ENCODE results near the gene ZBTB38.
A peak's percentile ranks its signal among the peaks of the same experiment; 100 is the strongest.

Gene ZBTB38

DNA sequence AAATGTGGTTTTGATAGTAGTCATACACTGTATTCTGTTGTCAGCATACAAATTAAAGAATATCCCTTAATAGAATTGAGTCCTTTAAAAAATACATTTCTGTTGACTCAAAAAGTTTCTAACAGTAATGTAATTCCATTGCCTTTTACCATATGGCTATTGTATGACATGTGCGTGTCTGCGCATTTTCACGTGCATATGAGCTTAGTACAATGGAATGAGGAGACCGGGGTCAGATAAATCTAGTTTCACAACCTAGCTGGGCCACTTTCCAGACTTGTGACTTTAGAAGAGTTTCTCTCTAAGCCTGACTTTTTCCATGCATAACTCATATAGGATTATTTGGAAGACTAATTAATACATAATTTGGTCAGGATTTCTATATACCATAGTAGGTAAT lies 38.7 kb downstream of the ZBTB38 start:
- no peak for DNase-seq

DNA sequence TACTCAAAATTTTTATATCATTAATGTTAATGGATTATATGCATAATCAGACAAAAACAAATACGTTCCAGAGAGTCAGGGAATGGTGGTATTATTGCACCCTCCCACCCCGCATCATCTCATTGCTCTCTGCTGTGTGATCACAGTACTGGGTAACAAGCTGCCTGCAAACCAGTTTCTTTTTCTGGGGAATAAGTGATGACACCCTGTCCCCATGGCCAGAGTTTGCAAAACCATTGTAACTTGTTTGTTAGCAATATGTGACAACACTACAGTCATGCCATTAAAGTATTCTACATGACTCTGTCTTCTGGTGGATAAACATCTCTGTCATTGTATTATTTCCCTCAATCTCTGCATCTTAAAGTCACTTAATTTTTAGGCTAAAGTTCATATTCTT lies 39.5 kb downstream of the ZBTB38 start:
- DNase-seq = no peak

DNA sequence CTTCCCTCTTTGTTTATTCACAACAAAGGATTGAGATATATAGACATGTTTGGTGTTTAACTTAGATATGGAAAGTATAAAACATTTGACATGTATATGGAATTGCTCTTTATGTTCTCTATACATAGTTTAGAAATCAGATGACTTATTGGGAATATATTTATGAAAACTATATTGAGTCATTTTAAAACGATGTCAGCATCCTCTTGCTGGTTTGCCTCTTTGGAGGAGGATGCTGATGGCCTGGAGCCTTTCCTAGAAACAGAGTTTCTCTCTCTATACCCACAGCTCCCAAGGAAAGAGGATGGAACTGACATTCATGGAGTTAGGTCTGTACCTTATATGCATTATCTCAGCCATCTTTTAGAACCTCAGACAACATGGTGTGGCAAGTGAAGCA lies 40.3 kb downstream of the ZBTB38 start:
- no peak for DNase-seq

DNA sequence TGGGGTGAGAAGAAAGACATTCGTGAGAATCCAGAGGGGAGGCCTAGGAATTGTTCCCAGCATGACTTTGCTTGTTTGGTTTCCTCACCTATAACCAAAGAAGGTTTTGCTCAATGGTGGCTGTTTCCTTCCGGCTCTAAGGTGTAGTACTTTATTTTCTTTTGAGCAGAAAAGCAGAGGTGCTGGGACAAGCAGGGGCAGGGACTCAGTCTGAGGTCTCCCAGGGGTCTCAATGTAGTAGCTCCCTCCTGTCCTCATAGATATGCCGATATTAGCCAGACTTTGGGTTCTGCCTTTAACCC lies 41.6 kb downstream of the ZBTB38 start:
- no peak for DNase-seq

DNA sequence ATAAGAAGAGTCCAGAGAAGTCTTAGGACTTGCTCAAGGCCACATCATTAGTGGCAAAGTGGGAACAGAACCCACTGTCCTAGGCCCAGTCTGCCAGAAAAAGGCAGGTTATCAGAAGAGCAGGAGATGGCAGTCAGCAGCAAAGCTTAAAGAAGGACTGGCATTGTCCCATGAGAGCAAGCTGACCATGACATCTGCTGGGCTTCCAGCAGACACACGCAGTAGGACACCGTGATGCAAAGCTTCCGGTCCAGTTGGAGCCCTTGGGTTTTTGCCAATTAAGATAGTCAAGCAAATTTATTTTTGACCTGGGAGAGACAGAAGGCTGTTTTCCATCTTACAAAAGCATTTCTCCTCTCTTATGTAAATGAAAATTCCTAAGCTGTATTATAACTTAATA lies 42.1 kb downstream of the ZBTB38 start:
- DNase-seq = no peak

DNA sequence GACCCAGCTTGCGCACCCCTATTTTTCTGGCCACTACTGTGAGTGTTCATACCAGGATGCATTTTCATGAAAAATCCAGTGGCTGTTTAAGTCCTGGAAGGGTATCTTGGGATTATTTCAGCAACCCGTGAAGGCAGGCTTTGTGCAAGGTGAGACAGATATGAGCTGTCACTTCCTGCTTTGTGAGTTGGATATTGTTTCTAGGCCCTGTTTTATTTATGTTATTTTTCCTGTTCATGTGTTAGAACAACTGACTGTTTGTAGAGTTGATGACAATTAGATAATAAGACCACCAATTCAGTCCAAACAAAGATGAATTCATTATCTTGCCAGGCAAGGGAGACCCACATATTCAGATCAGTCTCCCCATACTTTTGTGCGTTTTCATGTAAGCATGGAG lies 42.5 kb downstream of the ZBTB38 start:
- no peak for DNase-seq

DNA sequence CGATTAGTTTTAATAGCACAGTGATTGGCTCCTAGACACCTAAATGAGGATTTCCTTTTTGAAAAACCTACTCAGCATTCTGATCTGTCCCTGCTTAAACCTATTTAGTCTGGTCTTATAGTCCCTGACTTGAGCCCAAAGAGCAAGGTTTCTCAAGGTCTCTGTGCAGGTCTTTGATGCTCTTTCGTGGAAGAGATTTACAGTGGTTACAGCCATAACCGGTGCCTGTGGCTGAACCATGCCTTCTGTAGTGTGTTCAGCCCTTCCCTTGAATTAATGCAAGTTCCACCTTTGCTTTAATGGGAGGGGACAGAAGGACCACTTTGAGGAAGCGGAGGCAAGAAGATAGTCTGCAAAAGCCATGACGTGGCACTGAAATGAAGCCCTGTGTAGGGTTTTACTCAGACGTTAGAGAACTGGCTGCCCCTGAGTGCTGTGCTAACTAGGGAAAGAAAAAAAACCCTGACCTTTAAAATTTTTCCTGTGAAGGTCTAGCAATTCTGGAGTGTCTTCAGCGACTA lies 43.0 kb downstream of the ZBTB38 start:
- no peak for DNase-seq

DNA sequence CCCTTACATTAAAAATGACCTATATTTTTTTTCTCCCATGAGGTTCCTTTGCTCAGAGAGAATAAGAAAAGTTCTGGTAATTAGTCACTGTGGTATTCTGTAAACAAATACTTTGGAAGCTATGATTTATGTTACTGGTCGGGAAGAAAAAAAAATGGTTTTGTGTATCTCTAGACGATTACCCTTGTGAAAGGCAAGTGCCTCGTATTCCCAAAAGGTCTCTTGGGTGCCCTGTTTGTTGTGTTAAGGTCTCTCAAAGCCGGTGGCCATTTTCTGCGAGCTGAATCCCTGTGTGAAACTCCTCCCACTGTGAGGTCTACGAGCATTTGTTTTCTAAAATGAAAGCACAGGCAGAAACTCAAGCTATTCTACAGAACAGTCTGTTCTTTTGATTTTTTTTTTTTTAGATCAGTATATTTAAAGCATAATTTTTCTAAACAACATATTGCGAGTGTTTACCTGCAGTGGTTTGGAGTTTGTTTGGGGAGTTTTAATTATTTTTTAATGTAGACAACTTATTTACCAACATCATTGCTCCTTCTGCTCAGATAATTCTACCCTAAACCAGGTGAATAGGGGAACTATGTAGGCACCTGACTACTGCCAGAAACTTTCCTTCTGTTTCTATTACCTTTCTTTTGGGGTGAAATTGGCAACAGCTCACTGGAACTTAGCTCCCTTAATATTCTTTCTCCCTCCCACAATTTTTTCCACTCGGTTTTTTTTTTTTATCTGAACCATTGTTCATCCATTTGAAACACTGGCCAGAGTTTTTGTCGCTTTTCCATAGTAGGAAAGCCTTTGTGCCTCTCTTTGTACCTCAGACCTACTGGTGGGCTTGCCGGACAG lies 44.0 kb downstream of the ZBTB38 start:
- DNase-seq = no peak

DNA sequence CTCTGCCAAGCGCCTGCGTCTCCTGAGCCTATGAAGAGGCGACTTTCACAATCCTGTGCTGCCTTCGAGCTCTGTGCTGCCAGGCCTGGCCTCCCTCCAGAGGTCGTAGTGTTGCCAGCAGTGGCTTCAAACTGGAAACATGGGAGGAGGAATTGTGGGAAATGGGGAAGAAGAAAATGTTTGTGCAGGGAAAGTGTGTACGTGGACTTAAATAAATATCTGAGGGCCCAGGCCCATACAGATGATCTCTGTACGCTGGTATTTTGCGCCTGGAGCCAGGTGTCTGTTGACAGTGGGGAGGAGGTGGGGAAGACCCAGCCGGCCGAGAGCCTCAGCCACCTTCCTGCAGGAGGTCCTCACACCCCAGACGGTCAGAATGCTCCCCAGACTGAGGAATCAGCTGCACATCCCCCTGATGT lies 44.6 kb downstream of the ZBTB38 start:
- DNase-seq = peak; percentile 27 to 74

DNA sequence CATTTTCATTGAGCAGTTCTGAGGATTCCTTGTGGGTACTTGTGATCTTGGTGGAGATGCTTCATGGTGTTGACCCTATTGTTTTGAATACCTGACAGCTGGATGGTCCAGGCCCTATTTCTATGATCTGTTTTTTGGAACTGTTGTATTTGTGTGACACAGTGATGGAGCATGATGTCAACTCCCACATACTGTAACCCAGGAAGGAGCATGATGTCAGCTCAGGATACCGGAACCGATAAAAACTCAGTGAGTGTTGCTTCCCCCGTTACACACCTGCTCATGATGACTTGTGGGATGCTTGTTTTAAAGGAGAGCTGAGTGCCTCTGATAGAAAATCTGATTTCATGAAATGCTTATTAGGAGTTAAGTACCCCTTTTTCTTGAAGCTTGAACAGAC lies 45.1 kb downstream of the ZBTB38 start:
- DNase-seq = no peak

DNA sequence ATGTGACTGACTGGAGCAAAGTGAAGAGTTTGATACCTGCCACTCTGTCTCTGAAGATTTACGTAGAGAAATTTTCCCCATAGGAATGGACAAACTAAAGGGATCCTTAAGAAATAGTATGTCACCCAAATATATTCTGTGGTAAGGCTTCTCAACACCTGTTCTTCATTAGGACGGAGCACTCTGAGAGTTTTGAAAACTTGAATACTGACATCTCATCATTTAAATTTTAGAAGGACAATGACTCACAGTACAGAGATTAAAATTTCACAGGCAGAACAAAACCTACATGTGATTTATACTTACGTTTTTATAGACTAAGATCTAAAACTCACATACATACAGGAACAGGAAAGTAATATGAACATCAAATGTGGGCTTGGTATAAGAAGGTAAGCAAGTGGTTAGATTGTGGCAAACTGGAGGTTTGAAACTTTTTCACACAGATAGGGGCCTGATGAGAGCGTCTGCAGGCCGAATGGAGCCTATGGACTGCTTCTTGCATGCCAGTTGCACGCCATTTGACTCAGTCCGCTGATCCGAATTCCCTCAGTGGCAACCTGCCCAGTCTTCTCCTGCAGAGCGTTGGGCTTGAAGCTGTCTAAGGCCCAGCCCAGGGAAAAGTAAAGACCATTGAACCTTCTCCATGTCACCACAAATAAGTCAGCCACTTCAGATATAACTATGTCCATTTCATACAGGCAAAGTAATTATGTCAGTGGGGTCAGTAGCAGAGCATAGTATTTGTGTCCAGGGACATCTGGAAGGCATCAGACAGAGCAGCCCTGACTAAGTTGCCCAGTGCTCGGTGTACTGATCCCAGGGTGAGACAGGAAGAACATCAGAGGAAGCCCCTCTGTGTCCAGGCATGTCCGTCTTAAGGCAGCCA lies 45.7 kb downstream of the ZBTB38 start:
- no peak for DNase-seq

DNA sequence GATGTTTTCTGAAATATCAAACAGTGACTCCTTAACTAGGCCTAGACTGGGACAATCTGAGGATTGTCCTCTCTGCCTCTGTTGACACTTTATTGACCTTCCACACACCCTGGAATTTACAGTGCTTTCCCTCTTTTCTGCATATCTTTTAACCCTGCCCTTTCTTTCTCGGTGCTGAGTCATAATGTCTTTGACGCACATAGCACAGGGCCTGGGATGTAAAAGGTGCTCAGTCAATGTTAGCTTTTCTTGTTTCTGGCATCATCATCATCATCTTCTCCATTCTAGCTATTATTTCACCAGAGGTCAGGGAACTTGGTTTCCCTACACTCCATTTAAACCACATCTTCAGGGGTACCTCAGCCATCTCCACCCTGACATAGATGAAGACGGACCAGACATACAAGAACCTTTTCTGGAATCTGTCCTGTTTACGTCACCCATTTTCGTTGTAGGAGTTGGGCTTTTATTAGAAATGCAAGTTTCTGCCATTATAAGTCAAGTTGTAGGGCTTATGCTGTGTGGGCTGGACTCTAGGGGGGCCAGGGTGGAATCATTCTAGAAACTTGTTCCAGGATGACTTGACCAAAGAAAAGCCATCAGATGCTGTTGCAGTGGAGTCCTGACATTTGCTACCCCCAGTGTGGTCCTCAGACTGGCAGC lies 46.6 kb downstream of the ZBTB38 start:
- no peak for DNase-seq

DNA sequence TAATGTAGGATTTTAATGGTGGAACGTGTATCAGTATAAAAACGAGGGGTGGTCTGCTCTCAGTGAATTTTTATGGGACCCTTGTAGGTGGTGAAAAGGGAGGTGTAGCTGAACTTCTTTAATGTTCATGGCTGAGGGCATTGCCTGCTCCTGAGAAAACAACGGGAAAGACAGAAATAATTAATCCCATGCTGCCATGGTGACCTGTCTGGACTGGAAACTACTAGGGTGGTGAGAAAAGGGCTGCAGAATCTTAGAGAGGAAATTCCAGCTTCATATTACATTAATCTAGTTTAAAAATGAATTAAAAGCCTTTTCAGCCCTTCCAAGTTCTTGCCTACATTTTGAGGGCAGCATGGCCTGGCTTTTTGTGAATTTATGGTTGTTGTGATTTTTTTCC lies 47.6 kb downstream of the ZBTB38 start:
- no peak for DNase-seq
